SU-DHL-6 (cell line): ENCODE data around the gene INVS.

Experiments used
- H2AFZ ChIP-seq: fragments of 200-600 bp; sonication (generic); 2 replicates; pipeline ENCODE4 v1.6.1; 2014; ENCODE audit warnings: low read depth, mild to moderate bottlenecking, moderate library complexity, mixed read lengths, antibody characterized with exemption, low read length; ENCODE audit not compliant: severe bottlenecking
- H3F3A ChIP-seq: fragments of 200-600 bp; shearing (Covaris generic); 2 replicates; pipeline ENCODE4 v1.6.0; 2016; ENCODE audit warnings: antibody characterized with exemption, mild to moderate bottlenecking; ENCODE audit not compliant: insufficient read depth
- H3K27ac ChIP-seq: fragments of 200-600 bp; sonication (generic); 2 replicates; pipeline ENCODE4 v1.5.1; 2016; ENCODE audit warnings: low read depth, mild to moderate bottlenecking, low read length, moderate library complexity, mixed read lengths
- H3K27me3 ChIP-seq: fragments of 200-600 bp; sonication (generic), shearing (Covaris generic); 2 replicates; pipeline ENCODE4 v1.6.0; 2014; ENCODE audit warnings: mild to moderate bottlenecking, low read length
- H3K36me3 ChIP-seq: fragments of 200-600 bp; sonication (generic); 2 replicates; pipeline ENCODE4 v1.6.1; 2014; ENCODE audit warnings: mild to moderate bottlenecking, low read length, mixed read lengths
- H3K4me2 ChIP-seq: fragments of 300-600, 200-600 bp; shearing (Covaris generic), sonication (generic); 2 replicates; pipeline ENCODE4 v1.6.0; 2014; ENCODE audit warnings: low read length, low read depth, mild to moderate bottlenecking; ENCODE audit not compliant: poor library complexity, severe bottlenecking
- H3K4me3 ChIP-seq: fragments of 200-600 bp; sonication (generic); 2 replicates; pipeline ENCODE4 v1.5.1; 2014; ENCODE audit warnings: antibody characterized with exemption, low read length, mild to moderate bottlenecking, mixed read lengths; ENCODE audit not compliant: insufficient read depth, poor library complexity, severe bottlenecking
- H3K79me2 ChIP-seq: fragments of 200-600 bp; sonication (generic); 2 replicates; pipeline ENCODE4 v1.6.1; 2014; ENCODE audit warnings: mild to moderate bottlenecking, low read length, moderate library complexity; ENCODE audit not compliant: insufficient read depth
- H3K9ac ChIP-seq: fragments of 200-600 bp; sonication (generic); 2 replicates; pipeline ENCODE4 v1.7.0; 2014; ENCODE audit warnings: mild to moderate bottlenecking, low read length
- H3K9me2 ChIP-seq: fragments of 200-600 bp; sonication (generic); replicated peaks from 2 replicates; pipeline ENCODE4 v1.6.1; 2014; ENCODE audit warnings: low read length; ENCODE audit not compliant: insufficient read depth
- H3K9me3 ChIP-seq: fragments of 200-600 bp; sonication (generic); 2 replicates; pipeline ENCODE4 v1.6.1; 2014; ENCODE audit warnings: low read length, mixed read lengths; ENCODE audit not compliant: insufficient read depth
- H4K20me1 ChIP-seq: fragments of 200-600 bp; sonication (generic); 2 replicates; pipeline ENCODE4 v1.6.1; 2014; ENCODE audit warnings: low read depth, mild to moderate bottlenecking, antibody characterized with exemption, low read length, moderate library complexity, mixed read lengths
- CTCF ChIP-seq: fragments of 200-600 bp; sonication (generic); IDR thresholded peaks from one replicate; pipeline ENCODE4 v1.5.1; 2017; ENCODE audit warnings: antibody characterized with exemption, mild to moderate bottlenecking, low read length, moderate library complexity; ENCODE audit not compliant: insufficient read depth, poor library complexity, severe bottlenecking
- EZH2phosphoT487 ChIP-seq: fragments of 200-600 bp; sonication (generic), shearing (Covaris generic); conservative IDR thresholded peaks from 2 replicates; pipeline ENCODE4 v1.6.1; 2018; ENCODE audit warnings: mild to moderate bottlenecking, antibody characterized with exemption, low read length, moderate library complexity, mixed read lengths

The INVS gene

GRCh38 chr9:100086097-100086635, 12.9 kb upstream of the INVS start:
- Histone ChIP-seq H2AFZ (no peak overlapping the region), H3K27me3 (no peaks in the 10 kb centered on the region), H4K20me1 (peaks cover 8% of the 10 kb centered on the region; the same call in 1 of the 2 replicates), H3K27ac (peak overlapping the region; percentile 98), H3F3A (peaks cover 62% of the 10 kb centered on the region), H3K9ac (peak overlapping the region; percentile 53), H3K36me3 (0 out of 2 replicates have a peak, but pooled peaks cover 4% of the 10 kb centered on the region), H3K4me2 (peak overlapping the region; percentile 88), H3K9me2 (no peaks in the 10 kb centered on the region), H3K4me3 (peak overlapping the region; percentile 37), H3K9me3 (no peaks in the 10 kb centered on the region), H3K79me2 (peaks cover 92% of the 10 kb centered on the region)
- TF ChIP-seq CTCF (no peak), EZH2phosphoT487 (no peak)

GRCh38 chr9:100087218-100087617, 11.8 kb upstream of the INVS start:
- no peaks in the 10 kb centered on the region for H3K9me2 ChIP-seq
- H3K36me3 ChIP-seq, result 0 out of 2 replicates have a peak, but pooled peaks cover 4% of the 10 kb centered on the region
- H3K9ac ChIP-seq, result peak overlapping the region; percentile 53
- no peak for TF ChIP-seq CTCF
- no peak for TF ChIP-seq EZH2phosphoT487
- H4K20me1 ChIP-seq, result 0 out of 2 replicates have a peak, but pooled peaks cover 4% of the 10 kb centered on the region
- H3K79me2 ChIP-seq, result peaks cover 92% of the 10 kb centered on the region
- H3K4me3 ChIP-seq, result peak overlapping the region; percentile 39
- H3K4me2 ChIP-seq, result peak overlapping the region; percentile 88
- H3K27me3 ChIP-seq, result no peaks in the 10 kb centered on the region
- H2AFZ ChIP-seq, result no peak overlapping the region
- H3K27ac ChIP-seq, result peak overlapping the region; percentile 98
- H3F3A ChIP-seq, result peaks cover 62% of the 10 kb centered on the region
- no peaks in the 10 kb centered on the region for H3K9me3 ChIP-seq

GRCh38 chr9:100088202-100088601, 10.8 kb upstream of the INVS start:
- peak overlapping the region; percentile 88 for H3K4me2 ChIP-seq
- H2AFZ ChIP-seq, result no peak overlapping the region
- no peaks in the 10 kb centered on the region for H3K9me2 ChIP-seq
- H3K79me2 ChIP-seq, result peaks cover 92% of the 10 kb centered on the region
- H3K4me3 ChIP-seq, result peak overlapping the region; percentile 39
- H3K27me3 ChIP-seq, result no peaks in the 10 kb centered on the region
- peak overlapping the region; percentile 53 for H3K9ac ChIP-seq
- TF ChIP-seq CTCF, result no peak
- TF ChIP-seq EZH2phosphoT487, result no peak
- no peaks in the 10 kb centered on the region for H4K20me1 ChIP-seq
- H3F3A ChIP-seq, result peaks cover 63% of the 10 kb centered on the region
- no peaks in the 10 kb centered on the region for H3K9me3 ChIP-seq
- peak overlapping the region; percentile 98 for H3K27ac ChIP-seq
- H3K36me3 ChIP-seq, result no peaks in the 10 kb centered on the region
